IPS-11a (cell line): Measurements from ENCODE around the gene REXO1.

ENCODE experiments used
- H3K4me3 ChIP-seq: one replicate; pipeline ENCODE4 v1.5.1; 2013; ENCODE audit warnings: low read depth, low read length, control low read depth

REXO1 gene

DNA sequence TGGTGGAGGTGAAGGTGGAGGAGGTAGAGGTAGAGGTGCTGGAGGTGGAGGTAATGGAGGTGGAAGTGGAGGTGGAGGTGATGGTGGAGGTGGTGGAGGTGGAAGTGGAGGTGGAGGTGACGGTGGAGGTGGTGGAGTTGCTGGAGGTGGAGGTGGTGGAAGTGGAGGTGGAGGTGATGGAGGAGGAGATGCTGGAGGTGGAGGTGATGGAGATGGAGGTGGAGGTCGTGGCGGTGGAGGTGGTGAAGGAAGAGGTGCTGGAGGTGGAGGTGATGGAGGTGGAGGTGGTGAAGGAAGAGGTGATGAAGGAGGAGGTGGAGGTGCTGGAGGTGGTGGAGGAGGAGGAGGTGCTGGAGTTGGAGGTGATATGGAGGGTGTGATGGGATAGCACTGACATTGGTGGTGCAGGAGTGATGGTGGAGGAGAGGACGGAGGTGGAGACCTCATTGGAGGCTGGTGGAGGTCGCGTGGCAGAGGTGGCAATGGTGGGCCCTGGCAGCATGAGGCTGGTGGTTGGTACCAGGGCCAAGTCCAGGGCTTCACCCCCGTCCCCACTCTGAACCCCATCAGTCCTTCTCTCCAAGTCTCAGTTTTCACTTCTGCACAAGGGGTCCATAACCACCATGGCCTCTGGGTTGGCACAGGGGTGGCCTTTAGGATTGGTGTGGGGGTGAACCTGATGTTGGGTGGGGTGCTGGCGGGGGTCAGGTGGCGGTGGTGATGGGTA, 79.2 kb downstream of the REXO1 start:
- no peak overlapping the region for H3K4me3 ChIP-seq

DNA sequence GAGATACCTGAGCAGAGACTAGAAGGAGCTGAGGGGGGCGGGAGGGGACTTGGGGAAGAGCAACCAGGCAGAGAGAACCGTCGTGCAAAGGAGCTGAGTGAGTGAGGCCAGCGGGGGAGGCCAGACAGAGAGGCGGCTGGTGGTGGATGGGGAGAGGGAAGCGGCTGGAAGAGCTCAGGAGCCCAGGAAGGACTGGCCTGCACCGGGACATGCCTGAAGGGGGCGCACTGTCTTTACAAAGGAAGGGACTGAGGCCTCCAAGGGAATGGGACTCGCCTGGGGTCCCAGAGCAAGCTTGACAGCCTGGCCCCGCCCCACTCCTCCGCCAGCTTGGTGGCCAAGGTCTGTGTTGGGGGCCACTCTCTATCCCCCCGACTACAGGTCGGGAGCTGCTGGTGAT, 80.0 kb downstream of the REXO1 start:
- no peak overlapping the region for H3K4me3 ChIP-seq

DNA sequence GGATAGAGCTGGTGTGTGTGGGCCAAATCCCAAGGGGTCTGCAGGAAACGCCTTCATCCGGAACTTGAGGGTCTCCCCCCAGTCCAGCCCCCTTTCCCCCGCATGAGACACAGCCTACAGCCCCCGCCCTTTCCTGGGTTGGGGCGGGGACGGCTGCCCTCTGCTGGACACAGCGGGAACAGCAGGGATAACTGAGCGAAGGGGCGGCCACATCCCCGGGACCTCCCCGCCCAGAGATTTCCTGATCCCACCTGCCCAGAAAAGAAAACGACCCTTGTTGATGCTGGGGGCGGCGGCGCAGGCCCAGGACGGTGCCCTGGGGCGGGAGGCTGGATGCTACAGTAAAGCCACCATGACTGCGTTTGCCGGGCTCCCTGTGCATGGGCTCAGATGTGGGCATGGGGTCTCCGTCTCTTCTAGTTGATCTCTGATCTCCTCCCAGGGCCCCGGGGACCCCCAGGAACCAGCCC, 80.8 kb downstream of the REXO1 start:
- no peak overlapping the region for H3K4me3 ChIP-seq

DNA sequence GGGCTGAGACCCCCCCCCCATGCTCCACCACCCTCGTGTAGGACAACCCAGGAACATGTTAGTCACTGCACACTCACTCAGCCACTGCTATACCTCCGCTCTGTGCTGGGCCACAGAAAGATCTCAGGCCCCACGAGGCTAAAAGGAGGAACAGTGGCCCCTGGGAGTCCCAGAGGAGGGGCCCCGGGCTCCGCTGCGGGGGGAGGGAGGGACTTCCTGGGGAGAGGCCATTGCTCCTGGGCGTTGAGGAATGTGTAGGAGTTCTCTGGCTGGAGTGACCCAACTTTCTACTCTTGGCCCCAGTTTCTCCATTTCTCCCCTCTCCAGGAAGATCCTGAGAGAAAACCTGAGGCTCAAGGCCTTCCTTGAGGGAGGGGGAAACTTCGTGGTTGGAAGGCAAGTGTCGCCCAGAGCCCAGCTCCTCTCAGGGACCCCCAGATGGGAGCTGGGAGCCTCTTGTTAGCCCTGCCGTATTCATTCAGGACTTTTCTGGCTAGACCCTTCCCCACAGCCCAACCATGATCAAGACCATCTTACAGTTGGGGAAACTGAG, 81.4 kb downstream of the REXO1 start:
- no peak overlapping the region for H3K4me3 ChIP-seq

DNA sequence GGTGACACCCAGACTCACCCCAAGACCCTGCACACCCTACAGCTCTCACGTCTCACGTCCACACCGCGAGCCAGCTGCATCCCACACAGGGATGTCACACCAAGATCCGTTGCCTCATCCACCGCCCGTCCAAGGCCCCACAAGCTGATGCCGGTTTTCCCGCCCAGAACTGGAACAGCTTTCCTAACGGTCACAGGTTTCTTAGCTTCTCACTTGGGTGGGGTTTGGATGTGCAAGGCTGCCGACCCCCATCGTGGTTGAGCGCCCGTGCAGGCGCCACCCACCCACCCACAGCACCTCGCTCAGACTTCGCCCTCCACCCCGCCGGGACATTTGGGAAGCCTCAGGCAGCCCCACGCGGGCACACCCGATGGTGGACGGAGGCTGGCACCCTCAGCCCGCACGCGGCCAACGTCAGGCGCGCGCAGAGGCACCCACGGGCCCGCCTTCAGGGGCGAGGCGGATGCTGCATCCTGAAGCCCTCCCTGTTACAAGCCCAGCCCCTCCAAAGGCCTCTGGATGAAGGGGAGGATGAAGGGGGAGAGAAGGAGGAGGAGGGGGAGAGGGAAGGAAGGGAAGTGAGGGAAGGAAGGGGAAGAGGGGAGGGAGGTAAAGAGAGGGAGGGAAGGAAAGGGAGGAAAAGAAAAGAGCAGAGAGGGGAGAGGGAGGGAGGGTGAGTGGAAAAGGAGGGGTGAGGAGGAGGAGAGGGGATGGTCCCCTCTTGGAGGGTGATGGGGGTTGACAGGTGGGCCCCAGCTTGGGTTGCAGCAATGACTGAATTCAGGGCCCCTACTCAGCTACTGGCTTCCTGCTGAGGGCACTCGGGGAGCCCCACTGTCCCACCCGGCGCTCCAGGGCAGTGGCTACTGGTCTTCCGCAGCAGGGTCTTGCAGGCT, 82.1 kb downstream of the REXO1 start:
- H3K4me3 ChIP-seq, result no peak overlapping the region
